Measurements from ENCODE around the gene PDE10A.

- no peak for TF ChIP-seq CTCF (IDR thresholded peaks at IDR 0.05; ENCODE audit: low read length)
- TF ChIP-seq EZH2 (IDR thresholded peaks at IDR 0.05; ENCODE audit: borderline replicate concordance, low read length) = no peak
These were observed 44.2 kb upstream of the PDE10A start for GRCh38 chr6:165707067-165707853.

Measured in OCI-LY1 (cell line).